ENCODE data around the gene RIOK3. TPM values are rescaled to one million over a fixed set of nuclear protein-coding genes. Genes with fewer than 3 reads are reported as not detected.

The RIOK3 gene
- total and polyA plus RNA-seq, 10 of the 15 experiments (the other 5 are each of a cell fraction or from before 2014, with no cell fraction given) = 18.0 to 87.5 (median 53.8) TPM

- no peak for TF ChIP-seq NRF1 (conservative IDR thresholded peaks at IDR 0.05; ENCODE audit: low read depth, low read length)
- TF ChIP-seq SMC3 (IDR thresholded peaks at IDR 0.05; ENCODE audit: borderline replicate concordance, low read length) = peak; percentile 79
- TF ChIP-seq HDAC6 (IDR thresholded peaks at IDR 0.05; ENCODE audit: unreplicated experiment) = no peak
These were observed 62.9 kb downstream of the RIOK3 start (continued) for GRCh38 chr18:23515911-23516546.

- ATAC-seq = no peak
- in situ Hi-C loops (cut with MboI) (loop anchor here (5.0 kb wide), 1 partner anchor 63 kb away; no protein-coding TSS in a partner anchor), intact Hi-C loops (cut with micrococcal nuclease; ENCODE audit: unreplicated experiment) (loop anchor here (5.0 kb wide), 2 partner anchors 68 to 293 kb away; partner anchors contain the start of gene NPC1)
- no peak for DNase-seq (ENCODE audit: low read depth, low spot score)
- no TSS peak for BruUV-seq (replicated peaks)
- Histone ChIP-seq H3K9ac (ENCODE audit: control insufficient read depth, insufficient read depth, low read length) (no peak overlapping the region), H3K4me3 (no peak overlapping the region), H3K27me3 (replicated peaks in 1 of 2; ENCODE audit: control insufficient read depth in 2 of 2, insufficient read depth in 2 of 2, low read length in 1 of 2) (no peaks in the 10 kb centered on the region), H3K79me2 (ENCODE audit: control insufficient read depth, insufficient read depth, low read length) (no peaks in the 10 kb centered on the region), H3K27ac (ENCODE audit: control insufficient read depth, insufficient read depth) (no peak overlapping the region), H3K9me3 (replicated peaks; ENCODE audit: control insufficient read depth, insufficient read depth, low read length) (no peaks in the 10 kb centered on the region), H2AFZ (ENCODE audit: control insufficient read depth, low read depth, low read length) (no peak overlapping the region), H3K36me3 (ENCODE audit: control insufficient read depth in 2 of 2, insufficient read depth in 2 of 2, low read length in 1 of 2) (peaks cover 21 to 66% of the 10 kb centered on the region in 2 experiments), H3K4me1 (ENCODE audit: control insufficient read depth, insufficient read depth, low read length) (peaks cover 16% of the 10 kb centered on the region), H3K4me2 (ENCODE audit: control insufficient read depth, insufficient read depth) (no peak overlapping the region), H4K20me1 (ENCODE audit: control insufficient read depth, insufficient read depth) (no peaks in the 10 kb centered on the region)
- FAIRE-seq = no peak
- ChIA-PET CTCF (interaction anchor here (2.2 kb wide), 1 partner anchor 183 kb away, joined by 5 read pairs; no protein-coding TSS in a partner anchor), RAD21 (ENCODE audit: unreplicated experiment) (no interaction called here), POLR2A (interaction anchor here (0.6 kb wide), 1 partner anchor 26 kb away, joined by 7 read pairs; no protein-coding TSS in a partner anchor), SMC1A (ENCODE audit: uncharacterized antibody, unreplicated experiment) (interaction anchor here (0.7 kb wide), 1 partner anchor 183 kb away, joined by 3 read pairs; no protein-coding TSS in a partner anchor)
- TF ChIP-seq SRF (IDR thresholded peaks at IDR 0.05; ENCODE audit: low read depth in 2 of 2, low read length in 2 of 2) (no peak), RUNX3 (IDR thresholded peaks at IDR 0.05; ENCODE audit: low read length) (no peak), HSF1 (IDR thresholded peaks at IDR 0.05; ENCODE audit: low read depth, low read length) (no peak), NFYB (IDR thresholded peaks at IDR 0.05; ENCODE audit: insufficient read depth, low read depth, low read length) (no peak), SP1 (IDR thresholded peaks at IDR 0.05; ENCODE audit: low read depth, low read length) (no peak), BCL3 (IDR thresholded peaks at IDR 0.05; ENCODE audit: borderline replicate concordance, insufficient read depth, low read depth, low read length, poor library complexity, severe bottlenecking) (no peak), MAX (IDR thresholded peaks at IDR 0.05; ENCODE audit: low read depth, low read length) (no peak), SREBF1 (IDR thresholded peaks at IDR 0.05; ENCODE audit: low read length) (no peak), POLR2A (IDR thresholded peaks at IDR 0.05; ENCODE audit: low read depth, low read length) (no peak), ETV6 (conservative IDR thresholded peaks at IDR 0.05 in 1 of 2, IDR thresholded peaks at IDR 0.05 in 1 of 2; ENCODE audit: borderline replicate concordance in 1 of 2, low read depth in 1 of 2) (no peak), TCF12 (IDR thresholded peaks at IDR 0.05; ENCODE audit: low read depth, low read length) (no peak)
- WGBS (ENCODE audit: insufficient coverage, insufficient replicate concordance, low lambda C conversion rate, missing lambda C conversion rate) = 97% methylated on average over 4 of the region's 4 CpGs
These were observed 66.6 kb downstream of the RIOK3 start for GRCh38 chr18:23519734-23520133.

All from GM12878 (cell line).